ENCODE results near the gene BAZ1A. TPM values are rescaled to one million over a fixed set of nuclear protein-coding genes. Genes with fewer than 3 reads are reported as not detected.

BAZ1A gene
- total RNA-seq, 1 donor from 2014 or later: 42.8 TPM

- Mint-ChIP-seq H3K4me1 (ENCODE audit: low read depth) (no peaks in the 10 kb centered on the region), H3K4me3 (ENCODE audit: low read depth) (no peak overlapping the region), H3K9me3 (ENCODE audit: low read depth) (no peaks in the 10 kb centered on the region), H3K36me3 (ENCODE audit: insufficient read depth) (no peaks in the 10 kb centered on the region), H3K27me3 (no peaks in the 10 kb centered on the region), H3K27ac (no peak overlapping the region)
- DNase-seq (ENCODE audit: low spot score, unreplicated experiment): no peak
- TF ChIP-seq CTCF (IDR thresholded peaks at IDR 0.05; ENCODE audit: unreplicated experiment): no peak
Observed at GRCh38 chr14:34912182-34912581, 37.0 kb upstream of the BAZ1A start.

- Mint-ChIP-seq H3K4me3 (ENCODE audit: low read depth) (no peak overlapping the region), H3K9me3 (ENCODE audit: low read depth) (no peaks in the 10 kb centered on the region), H3K27ac (no peak overlapping the region), H3K4me1 (ENCODE audit: low read depth) (no peaks in the 10 kb centered on the region), H3K36me3 (ENCODE audit: insufficient read depth) (no peaks in the 10 kb centered on the region), H3K27me3 (no peaks in the 10 kb centered on the region)
- no peak for TF ChIP-seq CTCF (IDR thresholded peaks at IDR 0.05; ENCODE audit: unreplicated experiment)
- DNase-seq (ENCODE audit: low spot score, unreplicated experiment): no peak
Observed at GRCh38 chr14:34911209-34912150, 36.3 kb upstream of the BAZ1A start.

- Mint-ChIP-seq H3K4me3 (ENCODE audit: low read depth) (no peak overlapping the region), H3K4me1 (ENCODE audit: low read depth) (no peaks in the 10 kb centered on the region), H3K27ac (no peak overlapping the region), H3K27me3 (no peaks in the 10 kb centered on the region), H3K36me3 (ENCODE audit: insufficient read depth) (no peaks in the 10 kb centered on the region), H3K9me3 (ENCODE audit: low read depth) (no peaks in the 10 kb centered on the region)
- DNase-seq (ENCODE audit: low spot score, unreplicated experiment): no peak
- no peak for TF ChIP-seq CTCF (IDR thresholded peaks at IDR 0.05; ENCODE audit: unreplicated experiment)
Observed at GRCh38 chr14:34906287-34906686, 31.1 kb upstream of the BAZ1A start.

GRCh38 chr14:34895277-34895676 lies 20.1 kb upstream of the BAZ1A start:
- no peak for TF ChIP-seq CTCF (IDR thresholded peaks at IDR 0.05; ENCODE audit: unreplicated experiment)
- H3K36me3 Mint-ChIP-seq (ENCODE audit: insufficient read depth): no peaks in the 10 kb centered on the region
- no peak overlapping the region for H3K27ac Mint-ChIP-seq
- H3K27me3 Mint-ChIP-seq: no peaks in the 10 kb centered on the region
- H3K9me3 Mint-ChIP-seq (ENCODE audit: low read depth): peaks cover 3% of the 10 kb centered on the region
- no peak for DNase-seq (ENCODE audit: low spot score, unreplicated experiment)
- H3K4me3 Mint-ChIP-seq (ENCODE audit: low read depth): no peak overlapping the region
- H3K4me1 Mint-ChIP-seq (ENCODE audit: low read depth): peaks cover 2% of the 10 kb centered on the region

GRCh38 chr14:34890937-34891336 lies 15.8 kb upstream of the BAZ1A start:
- no peak overlapping the region for H3K27ac Mint-ChIP-seq
- peaks cover 3% of the 10 kb centered on the region for H3K9me3 Mint-ChIP-seq (ENCODE audit: low read depth)
- H3K4me1 Mint-ChIP-seq (ENCODE audit: low read depth): peaks cover 2% of the 10 kb centered on the region
- H3K27me3 Mint-ChIP-seq: no peaks in the 10 kb centered on the region
- no peak for DNase-seq (ENCODE audit: low spot score, unreplicated experiment)
- H3K36me3 Mint-ChIP-seq (ENCODE audit: insufficient read depth): no peaks in the 10 kb centered on the region
- no peak for TF ChIP-seq CTCF (IDR thresholded peaks at IDR 0.05; ENCODE audit: unreplicated experiment)
- H3K4me3 Mint-ChIP-seq (ENCODE audit: low read depth): no peak overlapping the region
